ENCODE results near the gene MREG.
"Not testable (repeated sequence)": the region's sequence is repeated elsewhere in the genome, so short reads cannot be mapped to it uniquely, and the experiment has no call there.

The MREG gene

GRCh38 chr2:216023055-216023648 is 9.8 kb upstream of the MREG start:
- in situ Hi-C loops (cut with MboI; ENCODE audit: low sequenced_read_pairs), result no loop called here

GRCh38 chr2:216021768-216022565 is 8.6 kb upstream of the MREG start:
- in situ Hi-C loops (cut with MboI; ENCODE audit: low sequenced_read_pairs), result no loop called here

GRCh38 chr2:216018709-216019108 is 5.4 kb upstream of the MREG start:
- in situ Hi-C loops (cut with MboI; ENCODE audit: low sequenced_read_pairs), result no loop called here

GRCh38 chr2:216017365-216017764 is 4.0 kb upstream of the MREG start:
- in situ Hi-C loops (cut with MboI; ENCODE audit: low sequenced_read_pairs), result no loop called here

- in situ Hi-C loops (cut with MboI; ENCODE audit: low sequenced_read_pairs), result no loop called here
Observed at GRCh38 chr2:216016581-216016980, 3.2 kb upstream of the MREG start.

GRCh38 chr2:216015722-216016464 is 2.5 kb upstream of the MREG start:
- in situ Hi-C loops (cut with MboI; ENCODE audit: low sequenced_read_pairs), result no loop called here

GRCh38 chr2:216014986-216015385 is 1.6 kb upstream of the MREG start:
- in situ Hi-C loops (cut with MboI; ENCODE audit: low sequenced_read_pairs), result no loop called here

GRCh38 chr2:216014006-216014405 is 655 bp upstream of the MREG start:
- in situ Hi-C loops (cut with MboI; ENCODE audit: low sequenced_read_pairs), result no loop called here

- in situ Hi-C loops (cut with MboI; ENCODE audit: low sequenced_read_pairs), result no loop called here
Observed at GRCh38 chr2:216012830-216013079, 596 bp downstream of the MREG start.

- in situ Hi-C loops (cut with MboI; ENCODE audit: low sequenced_read_pairs), result no loop called here
Observed at GRCh38 chr2:216012133-216012829, 1.1 kb downstream of the MREG start.

- in situ Hi-C loops (cut with MboI; ENCODE audit: low sequenced_read_pairs), result not testable (repeated sequence)
Observed at GRCh38 chr2:216009215-216009614, 4.1 kb downstream of the MREG start.

GRCh38 chr2:216008387-216008786 is 5.0 kb downstream of the MREG start:
- in situ Hi-C loops (cut with MboI; ENCODE audit: low sequenced_read_pairs), result no loop called here

GRCh38 chr2:216006164-216006663 is 7.1 kb downstream of the MREG start:
- in situ Hi-C loops (cut with MboI; ENCODE audit: low sequenced_read_pairs), result no loop called here

- in situ Hi-C loops (cut with MboI; ENCODE audit: low sequenced_read_pairs), result no loop called here
Observed at GRCh38 chr2:216004697-216005283, 8.6 kb downstream of the MREG start.

GRCh38 chr2:216003876-216004696 is 9.3 kb downstream of the MREG start:
- in situ Hi-C loops (cut with MboI; ENCODE audit: low sequenced_read_pairs), result no loop called here

- in situ Hi-C loops (cut with MboI; ENCODE audit: low sequenced_read_pairs), result no loop called here
Observed at GRCh38 chr2:216002693-216003092, 10.7 kb downstream of the MREG start.

GRCh38 chr2:216002101-216002678 is 11.2 kb downstream of the MREG start:
- in situ Hi-C loops (cut with MboI; ENCODE audit: low sequenced_read_pairs), result no loop called here

GRCh38 chr2:216001216-216002100 is 11.9 kb downstream of the MREG start:
- in situ Hi-C loops (cut with MboI; ENCODE audit: low sequenced_read_pairs), result no loop called here

- in situ Hi-C loops (cut with MboI; ENCODE audit: low sequenced_read_pairs), result no loop called here
Observed at GRCh38 chr2:215998636-215999035, 14.7 kb downstream of the MREG start.
